Testis (tissue), 2 donors: ENCODE results near the gene NECAB2.

ENCODE experiments used
- CTCF ChIP-seq, 3 experiments: fragments of 450-650 bp in 2 of 3; fragments of 200-600 bp in 1 of 3; sonication (generic) in 1 of 3; IDR thresholded peaks; one replicate each; pipeline ENCODE4 v1.5.1; 2016 to 2019; ENCODE audit warnings: antibody characterized with exemption in 3 of 3, mild to moderate bottlenecking in 2 of 3, moderate library complexity in 1 of 3
- POLR2A ChIP-seq: fragments of 450-650 bp; IDR thresholded peaks from one replicate; pipeline ENCODE4 v1.6.1; 2017; ENCODE audit warnings: antibody characterized with exemption, mild to moderate bottlenecking, moderate library complexity

- TF ChIP-seq CTCF (IDR thresholded peaks at IDR 0.05) (no peak), POLR2A (no peak)
These were observed 26.7 kb downstream of the NECAB2 start for GRCh38 chr16:83994703-83995102.
